Measurements from ENCODE around the gene ERP27.

DNA sequence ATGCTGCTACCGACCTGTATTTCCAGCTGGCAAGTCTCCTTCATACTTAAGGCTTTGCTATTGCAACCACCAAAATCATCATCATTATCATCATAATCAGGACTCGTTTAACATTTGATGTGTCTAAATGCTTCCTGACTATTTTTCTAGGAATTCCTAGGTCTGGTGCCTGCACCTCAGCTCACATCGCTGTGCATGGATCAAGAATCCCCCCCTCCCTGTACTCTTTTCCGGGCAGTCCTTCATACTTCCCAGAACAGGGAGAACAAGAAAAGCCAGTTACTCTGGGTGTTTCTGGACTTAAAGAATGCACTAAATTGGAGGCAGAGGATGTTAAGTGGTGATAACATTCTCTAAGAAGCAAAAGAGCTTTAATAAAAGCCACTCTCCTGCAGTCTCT is 9.4 kb downstream of the ERP27 start:
- TF ChIP-seq POLR2A (IDR thresholded peaks at IDR 0.05; ENCODE audit: low read depth, low read length) = no peak
- TF ChIP-seq POLR2AphosphoS5 (IDR thresholded peaks at IDR 0.05; ENCODE audit: low read depth, low read length) = no peak
